HG03520 (cell line): ENCODE results near the gene RGS9BP.
"Not testable (repeated sequence)": the region's sequence is repeated elsewhere in the genome, so short reads cannot be mapped to it uniquely, and the experiment has no call there.

Experiments
- ATAC-seq: cut with Tn5 transposase; IDR thresholded peaks from one replicate; pipeline ENCODE4 v1.9.1; 2021; ENCODE audit warnings: mild to moderate bottlenecking, moderate library complexity; ENCODE audit not compliant: unreplicated experiment

Gene RGS9BP

GRCh38 chr19:32671883-32672593 lies 3.6 kb upstream of the RGS9BP start:
- no peak for ATAC-seq

DNA sequence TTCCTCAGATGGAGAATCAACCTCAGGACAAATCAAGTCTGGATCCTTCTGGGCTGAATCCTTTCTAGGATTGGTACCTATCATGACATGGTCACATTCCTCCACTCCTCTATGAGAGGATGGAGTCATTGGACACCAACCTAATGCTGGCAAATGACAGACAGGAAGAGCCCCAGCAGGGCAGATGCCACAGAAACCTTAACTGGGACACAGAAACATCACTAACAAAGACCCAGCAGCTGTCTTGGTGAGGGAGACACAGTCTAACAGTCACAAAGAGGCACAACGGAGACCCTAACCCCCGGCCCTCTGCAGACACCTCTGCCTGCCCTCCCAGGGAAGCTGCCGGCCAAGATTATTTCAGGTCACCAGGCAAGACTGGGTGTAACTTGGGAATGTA lies 2.8 kb upstream of the RGS9BP start:
- no peak for ATAC-seq

DNA sequence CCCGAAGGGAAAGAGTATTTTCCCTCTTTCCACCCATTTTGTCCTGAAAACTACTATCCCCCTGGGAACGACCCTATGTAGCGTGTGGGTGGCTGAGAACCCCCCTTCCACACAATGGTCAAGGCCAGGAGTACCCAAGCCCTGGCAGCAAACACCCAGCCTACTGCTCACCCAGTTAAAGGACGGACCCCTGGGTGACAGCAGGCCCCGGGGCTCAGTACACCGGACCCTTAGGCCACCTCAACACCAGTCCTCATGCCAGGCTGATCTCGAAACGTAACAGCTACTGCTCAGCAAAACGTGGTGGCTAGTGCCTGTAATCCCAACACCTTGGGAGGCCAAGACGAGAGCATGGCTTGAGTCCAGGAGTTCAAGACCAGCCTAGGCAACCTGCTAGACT lies 2.1 kb upstream of the RGS9BP start:
- ATAC-seq = no peak

DNA sequence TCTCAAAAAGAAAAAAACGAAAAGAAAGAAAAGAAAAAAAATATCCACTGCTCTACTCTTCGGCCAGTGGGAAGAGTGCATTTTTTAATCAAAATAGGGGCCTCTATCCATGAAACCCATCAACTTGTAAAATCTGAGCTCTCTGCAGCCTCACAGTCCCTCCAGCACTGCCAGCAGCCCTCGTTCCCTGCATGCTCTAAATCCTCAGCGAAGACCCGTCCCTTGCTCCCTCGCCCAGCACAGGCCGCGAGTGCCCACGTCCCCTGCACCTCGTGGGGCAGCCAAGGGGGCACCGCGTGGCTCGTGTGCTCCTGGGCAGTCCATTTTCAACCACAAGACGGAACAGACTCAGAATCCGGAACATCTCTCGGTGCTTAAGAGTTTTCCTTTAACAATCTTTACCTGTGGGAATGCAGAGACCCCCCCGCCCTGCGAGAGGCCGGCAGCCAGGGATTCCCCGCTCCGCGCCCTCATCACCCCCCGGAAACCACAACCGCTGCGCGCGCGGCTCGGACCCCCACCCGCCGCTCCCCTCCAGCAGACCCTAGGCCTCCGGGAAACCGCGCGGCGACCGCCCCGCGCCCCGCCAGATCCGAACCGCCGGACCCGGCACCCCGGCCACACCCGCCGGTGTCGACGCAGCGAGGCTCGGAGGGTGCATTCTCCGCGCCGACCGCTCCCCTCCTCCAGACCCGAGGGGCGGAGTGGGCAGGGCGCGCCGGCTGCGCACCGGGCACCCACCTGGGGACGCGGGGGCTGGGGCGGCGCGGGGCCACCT lies 1.3 kb upstream of the RGS9BP start:
- no peak for ATAC-seq

DNA sequence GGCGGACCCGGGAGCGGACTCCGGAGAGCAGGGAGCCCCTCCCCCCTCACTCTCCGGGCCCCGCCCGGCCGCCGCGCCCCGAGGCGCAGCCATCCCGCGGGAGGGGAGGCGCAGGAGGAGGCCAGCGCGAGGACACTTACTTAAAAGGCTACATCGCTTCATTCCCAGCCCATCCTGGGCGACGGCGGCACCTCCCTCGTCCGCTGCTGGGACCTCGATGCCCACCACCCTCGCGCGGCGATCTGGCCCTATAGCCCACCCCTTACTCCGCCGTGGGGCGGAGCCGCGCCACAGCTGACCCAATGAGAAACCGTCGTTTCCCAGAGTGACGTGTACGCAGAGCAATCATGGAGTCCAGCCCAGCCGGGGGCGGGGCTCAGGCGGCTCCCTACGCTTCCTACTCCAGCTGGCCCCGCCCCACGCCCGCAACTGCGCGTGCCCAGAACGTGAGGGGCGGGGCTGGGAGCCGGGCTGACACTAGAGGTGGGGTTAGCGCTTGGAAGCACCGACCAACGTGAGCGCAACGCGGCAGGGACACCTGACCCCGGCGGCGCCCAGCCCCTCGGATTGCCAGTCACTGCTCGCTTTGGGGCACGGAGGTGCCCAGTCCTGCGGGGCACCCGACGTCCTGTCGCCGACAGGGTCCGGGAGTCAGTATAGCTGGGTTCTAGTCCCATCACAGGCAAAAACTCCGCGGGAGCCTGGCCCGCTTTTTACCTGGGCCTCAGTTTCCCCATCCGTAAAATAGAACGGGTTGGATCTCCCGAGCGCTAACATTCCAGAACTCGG lies 523 bp upstream of the RGS9BP start, which contains the start of gene ANKRD27:
TSS of gene ANKRD27 (minus strand) at position 250 of the 789 bp plus-strand sequence. CDS start 16,165 bp downstream, outside the sequence.
- ATAC-seq = peak; percentile 96

- ATAC-seq = no peak
Observed at GRCh38 chr19:32676186-32676894, 692 bp downstream of the RGS9BP start.

DNA sequence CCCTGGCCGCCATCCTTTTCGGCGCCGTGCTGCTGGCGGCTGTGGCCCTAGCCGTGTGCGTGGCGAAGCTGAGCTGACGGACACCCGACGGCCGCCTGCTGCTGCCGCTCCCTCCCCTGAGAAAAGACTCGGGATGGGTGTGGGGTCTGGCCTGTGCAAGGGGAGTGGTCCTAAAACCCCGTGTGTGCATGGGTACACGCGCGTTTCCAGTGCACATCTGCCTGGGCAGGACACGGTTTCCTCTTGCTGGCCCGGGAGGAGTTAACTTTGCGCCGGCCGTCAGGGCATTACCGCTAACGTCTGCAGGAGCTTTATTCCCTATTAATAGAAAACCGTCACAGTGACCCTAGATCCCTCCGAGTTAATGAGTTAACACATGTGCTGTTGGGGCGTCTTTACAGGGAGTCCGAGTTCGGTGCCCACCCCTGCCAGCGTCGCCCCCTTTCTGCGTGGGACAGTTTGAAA lies 1.3 kb downstream of the RGS9BP start:
- no peak for ATAC-seq

DNA sequence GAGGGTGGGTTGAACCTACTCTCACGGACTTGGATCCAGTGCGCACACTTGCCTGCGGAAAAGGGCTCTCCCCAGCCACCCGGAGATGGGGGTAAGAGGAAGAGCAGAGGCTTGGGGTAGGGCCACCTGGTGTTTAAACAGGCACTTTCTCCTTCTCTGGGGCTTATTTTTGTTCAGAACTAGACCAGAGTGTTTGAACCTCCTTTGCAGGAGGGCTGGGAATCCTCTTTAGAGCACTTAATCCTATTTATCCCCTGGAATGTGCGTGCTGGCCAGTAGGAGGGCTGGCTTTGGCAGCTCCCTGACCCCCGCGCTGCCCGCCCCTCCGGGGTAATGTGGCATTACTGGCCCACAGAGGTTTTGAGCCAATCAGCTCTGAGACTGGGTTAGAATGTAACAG lies 2.0 kb downstream of the RGS9BP start:
- ATAC-seq = no peak

GRCh38 chr19:32680986-32681385 lies 5.3 kb downstream of the RGS9BP start:
- no peak for ATAC-seq

DNA sequence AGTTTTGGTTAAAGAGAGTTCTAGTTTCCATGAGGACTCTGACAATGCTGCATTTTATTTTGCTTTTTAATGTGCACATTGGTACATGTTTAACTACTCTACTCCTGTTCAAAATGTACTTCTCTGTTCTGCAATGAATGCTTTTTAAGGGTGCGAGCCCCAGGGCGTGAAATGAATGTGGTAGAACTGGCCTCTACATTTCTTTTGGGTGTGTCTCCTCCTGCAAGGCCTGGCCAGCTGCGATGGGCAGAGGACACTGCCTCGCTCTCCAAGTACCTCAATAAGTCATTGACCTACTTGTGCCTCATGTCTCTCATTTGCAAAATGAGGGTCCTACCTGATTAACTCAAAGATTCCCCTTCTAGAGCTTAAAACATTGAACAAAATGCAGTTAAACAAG lies 6.7 kb downstream of the RGS9BP start:
- ATAC-seq = no peak

DNA sequence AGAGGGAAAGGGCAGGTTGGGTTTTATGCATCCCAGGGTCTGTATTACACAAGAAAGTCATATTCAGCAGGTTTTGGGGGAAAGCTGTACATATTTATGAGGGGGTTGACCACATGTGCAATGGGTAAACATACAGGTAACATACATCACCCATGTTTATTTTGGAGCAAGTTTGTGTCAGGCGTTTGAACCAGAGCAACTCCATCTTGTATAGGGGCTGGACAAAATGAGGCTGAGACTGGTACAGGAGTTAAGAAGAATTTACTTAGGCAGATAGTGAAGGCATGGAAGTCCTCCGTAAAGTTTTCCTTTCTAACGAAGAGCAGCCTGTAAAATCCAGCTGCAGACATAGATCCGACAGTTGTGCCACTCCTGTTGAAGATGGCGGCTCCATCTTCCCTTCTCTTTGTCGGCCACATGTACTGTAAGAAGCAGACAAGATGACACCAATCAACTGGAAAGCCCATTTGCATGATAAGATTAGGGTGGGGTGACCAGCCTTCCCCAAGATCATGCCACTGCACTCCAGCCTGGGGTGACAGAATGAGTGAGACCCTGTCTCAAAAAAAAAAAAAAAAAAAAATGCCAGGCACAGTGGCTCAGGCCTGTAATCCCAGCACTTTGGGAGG lies 11.3 kb downstream of the RGS9BP start:
- no peak for ATAC-seq

GRCh38 chr19:32687681-32688080 lies 12.0 kb downstream of the RGS9BP start:
- no peak for ATAC-seq

DNA sequence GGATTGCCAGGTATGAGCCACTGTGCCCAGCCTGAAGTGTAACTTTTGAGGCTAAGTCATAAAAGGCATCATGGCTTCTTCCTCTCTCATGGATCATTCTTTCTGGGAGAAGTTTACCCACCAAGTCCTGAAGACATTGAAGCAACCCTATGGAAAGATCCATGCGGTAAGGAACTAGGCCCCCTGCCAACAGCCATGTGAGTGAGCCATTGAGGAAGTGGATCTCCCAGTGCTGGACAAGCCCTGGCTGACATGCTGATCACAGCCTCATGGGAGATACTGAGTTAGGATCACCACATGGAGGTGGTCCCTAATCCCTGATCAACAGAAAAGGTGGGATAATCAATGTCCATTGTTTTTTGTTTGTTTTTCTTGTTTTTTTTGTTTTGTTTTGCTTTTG lies 12.7 kb downstream of the RGS9BP start:
- ATAC-seq = no peak

DNA sequence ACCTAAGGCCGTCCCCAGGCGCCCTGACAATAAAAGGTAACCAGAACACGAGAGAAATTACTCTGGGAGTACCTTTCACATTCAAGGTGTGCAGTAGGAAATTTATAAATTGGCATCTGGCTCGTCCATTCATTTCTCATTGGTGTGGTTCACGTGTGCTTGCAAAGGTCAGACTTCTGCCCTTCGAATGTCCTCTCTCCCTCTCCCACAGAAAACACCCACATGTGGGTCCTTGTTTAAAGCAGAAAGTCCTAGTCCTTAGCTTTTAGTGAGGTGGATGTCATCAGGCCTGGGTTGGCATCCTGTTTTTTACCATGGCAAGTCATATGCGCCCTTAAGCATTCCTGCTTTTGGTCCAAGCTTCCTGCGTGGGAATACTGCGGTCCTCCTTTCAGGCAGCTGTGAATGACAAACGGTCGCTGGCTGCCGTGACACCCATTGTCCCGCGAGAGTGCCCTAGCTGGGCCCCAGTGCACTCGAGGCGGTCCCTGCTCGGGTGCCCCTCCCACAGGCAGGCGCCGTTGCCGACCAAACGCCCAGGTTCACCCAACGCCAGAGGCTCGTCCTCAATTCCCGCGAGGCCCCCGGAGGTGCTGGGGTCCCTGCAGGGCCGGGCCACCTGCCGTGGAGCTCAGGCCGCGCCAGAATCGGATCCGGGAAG lies 15.8 kb downstream of the RGS9BP start, which contains the start of gene NUDT19:
TSS of gene NUDT19 (plus strand) at position 531 of the 661 bp plus-strand sequence. CDS start 140 bp downstream, outside the sequence.
- peak; percentile 77 for ATAC-seq

GRCh38 chr19:32691952-32692726 lies 16.5 kb downstream of the RGS9BP start:
- ATAC-seq = peak; percentile 45

GRCh38 chr19:32692727-32693061 lies 17.0 kb downstream of the RGS9BP start:
- no peak for ATAC-seq

GRCh38 chr19:32693151-32694108 lies 17.8 kb downstream of the RGS9BP start:
- not testable (repeated sequence) for ATAC-seq

DNA sequence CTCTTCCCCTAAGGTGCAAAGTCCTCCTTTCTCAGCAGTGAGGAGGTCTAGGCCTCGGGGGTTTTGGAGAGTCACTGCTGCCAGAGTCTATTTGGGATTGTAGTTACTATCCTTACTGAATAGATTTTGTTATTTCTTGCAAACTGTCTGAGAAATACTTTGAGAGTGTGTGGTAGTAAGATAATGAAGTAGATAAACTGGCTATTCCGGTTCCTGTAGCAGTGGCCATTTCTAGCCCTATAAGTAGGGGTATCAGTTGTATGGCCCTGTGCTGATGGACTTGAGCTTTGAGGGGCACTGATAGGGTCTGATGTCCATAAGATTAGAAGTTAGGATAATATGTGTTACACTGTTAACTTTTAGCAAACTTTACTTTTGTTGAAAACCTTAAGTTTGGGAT lies 18.7 kb downstream of the RGS9BP start:
- ATAC-seq = not testable (repeated sequence)
